Smooth muscle cell (in vitro differentiated cells): ENCODE data around the gene ASAH2B. TPM values are rescaled to one million over a fixed set of nuclear protein-coding genes. Genes with fewer than 3 reads are reported as not detected.

ENCODE experiments used
- DNase-seq: peaks from one replicate; lab custom pipeline; 2025; ENCODE audit not compliant: unreplicated experiment; lab: John Stamatoyannopoulos, UW
- H2AFZ ChIP-seq: fragments of 200-600 bp; sonication (generic); 2 replicates; pipeline ENCODE4 v1.6.0; 2016; ENCODE audit warnings: antibody characterized with exemption, low read depth, mild to moderate bottlenecking
- H3F3A ChIP-seq: fragments of 200-600 bp; sonication (generic); 2 replicates; pipeline ENCODE4 v1.6.0; 2017; ENCODE audit warnings: antibody characterized with exemption, low read depth
- H3K27ac ChIP-seq: fragments of 200-600 bp; sonication (generic); 2 replicates; pipeline ENCODE4 v1.5.1; 2016; ENCODE audit warnings: low read depth, mild to moderate bottlenecking
- H3K27me3 ChIP-seq: fragments of 200-600 bp; sonication (generic); 2 replicates; pipeline ENCODE4 v1.6.1; 2016; ENCODE audit warnings: low read depth, mild to moderate bottlenecking
- H3K36me3 ChIP-seq: fragments of 200-600 bp; sonication (generic); 2 replicates; pipeline ENCODE4 v1.5.1; 2016; ENCODE audit warnings: low read depth
- H3K4me1 ChIP-seq: fragments of 200-600 bp; sonication (generic); 2 replicates; pipeline ENCODE4 v1.5.1; 2016; ENCODE audit warnings: low read depth
- H3K4me2 ChIP-seq: fragments of 200-600 bp; sonication (generic); 2 replicates; pipeline ENCODE4 v1.6.0; 2016; ENCODE audit warnings: mild to moderate bottlenecking
- H3K4me3 ChIP-seq: fragments of 200-600 bp; sonication (generic); 2 replicates; pipeline ENCODE4 v1.5.1; 2016; ENCODE audit warnings: mild to moderate bottlenecking
- H3K79me2 ChIP-seq: fragments of 200-600 bp; sonication (generic); 2 replicates; pipeline ENCODE4 v1.6.0; 2016; ENCODE audit warnings: low read depth, mild to moderate bottlenecking
- H3K9ac ChIP-seq: fragments of 200-600 bp; sonication (generic); 2 replicates; pipeline ENCODE4 v1.6.0; 2016; ENCODE audit warnings: low read depth
- H3K9me3 ChIP-seq: fragments of 200-600 bp; sonication (generic); replicated peaks from 2 replicates; pipeline ENCODE4 v1.5.1; 2016; ENCODE audit warnings: low read depth
- H4K20me1 ChIP-seq: fragments of 200-600 bp; sonication (generic); 2 replicates; pipeline ENCODE4 v1.6.0; 2016; ENCODE audit warnings: low read depth
- CTCF ChIP-seq: fragments of 200-600 bp; sonication (generic); IDR thresholded peaks from 2 replicates; pipeline ENCODE4 v1.5.1; 2017; ENCODE audit warnings: borderline replicate concordance, mild to moderate bottlenecking, antibody characterized with exemption; ENCODE audit not compliant: insufficient read depth, poor library complexity, severe bottlenecking
- WGBS: methylation state at CpG from one replicate; pipeline ENCODE4 v1.1.7; 2016; ENCODE audit warnings: low lambda C conversion rate; 5-methylcytosine and 5-hydroxymethylcytosine counted together
- polyA plus RNA-seq: library from polyadenylated mRNA; unstranded; fragments of >200 nt; fragmentation: Nextera tagmentation; extraction: Ambion mirVana; gene quantifications from 2 replicates; pipeline ENCODE4 v1.2.1, GENCODE V29; 2016
- total RNA-seq: library from RNA; depleted of rRNA; stranded (reverse); fragments of >200 nt; gene quantifications from 2 replicates; pipeline ENCODE4 v1.2.3, GENCODE V29; 2014

The ASAH2B gene
- total and polyA plus RNA-seq, 2 experiments from 2014 or later = 3.1 to 4.5 TPM

DNA sequence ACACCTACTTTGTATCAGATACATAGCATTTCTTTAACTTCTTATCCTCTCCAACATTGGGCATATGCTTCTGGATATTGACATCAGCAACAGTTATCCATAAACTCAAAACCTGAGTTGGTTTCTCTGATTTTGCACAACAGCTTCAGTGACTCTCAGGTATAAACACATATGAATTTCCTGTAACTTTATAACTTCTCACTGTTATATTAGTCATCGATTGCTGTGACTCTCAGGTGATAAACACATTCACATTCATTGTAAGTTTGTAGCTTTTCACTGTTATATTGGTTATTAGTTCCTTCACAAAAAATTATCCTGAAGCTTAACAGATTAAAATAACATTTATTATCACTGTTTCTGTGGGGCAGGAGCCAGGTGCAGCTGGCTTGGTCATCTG is 57.0 kb downstream of the ASAH2B start:
- Histone ChIP-seq H2AFZ (no peak overlapping the region), H3K4me1 (no peaks in the 10 kb centered on the region), H3K9me3 (no peaks in the 10 kb centered on the region), H4K20me1 (no peaks in the 10 kb centered on the region), H3K4me3 (no peak overlapping the region), H3K9ac (no peak overlapping the region), H3K4me2 (no peak overlapping the region), H3K36me3 (no peaks in the 10 kb centered on the region), H3F3A (no peaks in the 10 kb centered on the region), H3K27me3 (no peaks in the 10 kb centered on the region), H3K79me2 (no peaks in the 10 kb centered on the region), H3K27ac (no peak overlapping the region)
- DNase-seq = no peak
- 91% methylated on average over 1 of the region's 1 CpG for WGBS
- TF ChIP-seq CTCF = no peak

DNA sequence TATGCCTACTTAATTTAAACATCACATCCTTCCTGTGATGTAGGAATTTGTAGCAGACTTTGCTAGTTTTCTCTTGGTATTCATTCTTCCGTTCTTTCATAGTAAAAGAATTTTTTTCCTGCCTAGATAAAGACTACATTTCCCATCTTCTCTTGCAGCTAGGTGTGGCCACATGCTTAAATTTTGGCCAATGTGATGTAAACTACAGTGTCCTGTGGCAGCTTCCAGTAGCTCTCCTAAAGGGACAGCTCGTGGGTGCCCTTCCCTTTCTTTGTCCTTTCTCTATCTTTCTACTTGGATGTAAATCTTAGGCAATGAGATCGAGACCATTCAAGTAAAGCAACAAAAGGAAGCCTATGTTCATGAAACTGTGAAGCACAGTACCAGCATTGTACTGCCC is 58.6 kb downstream of the ASAH2B start:
- Histone ChIP-seq H3F3A (no peaks in the 10 kb centered on the region), H4K20me1 (no peaks in the 10 kb centered on the region), H3K27me3 (no peaks in the 10 kb centered on the region), H3K9me3 (no peaks in the 10 kb centered on the region), H3K27ac (no peak overlapping the region), H3K9ac (no peak overlapping the region), H3K4me2 (no peak overlapping the region), H2AFZ (no peak overlapping the region), H3K4me3 (no peak overlapping the region), H3K79me2 (no peaks in the 10 kb centered on the region), H3K4me1 (no peaks in the 10 kb centered on the region), H3K36me3 (no peaks in the 10 kb centered on the region)
- DNase-seq = no peak
- TF ChIP-seq CTCF = no peak
- 81% methylated on average over 3 of the region's 3 CpGs for WGBS

GRCh38 chr10:50799595-50799994 is 59.9 kb downstream of the ASAH2B start:
- H3K4me3 ChIP-seq = no peak overlapping the region
- no peaks in the 10 kb centered on the region for H4K20me1 ChIP-seq
- no peaks in the 10 kb centered on the region for H3F3A ChIP-seq
- H3K36me3 ChIP-seq = no peaks in the 10 kb centered on the region
- H3K4me2 ChIP-seq = no peak overlapping the region
- no peak overlapping the region for H2AFZ ChIP-seq
- WGBS = 90% methylated on average over 1 of the region's 1 CpG
- no peaks in the 10 kb centered on the region for H3K4me1 ChIP-seq
- H3K9ac ChIP-seq = no peak overlapping the region
- H3K27me3 ChIP-seq = no peaks in the 10 kb centered on the region
- no peak for DNase-seq
- no peaks in the 10 kb centered on the region for H3K9me3 ChIP-seq
- H3K79me2 ChIP-seq = no peaks in the 10 kb centered on the region
- no peak overlapping the region for H3K27ac ChIP-seq
- no peak for TF ChIP-seq CTCF

DNA sequence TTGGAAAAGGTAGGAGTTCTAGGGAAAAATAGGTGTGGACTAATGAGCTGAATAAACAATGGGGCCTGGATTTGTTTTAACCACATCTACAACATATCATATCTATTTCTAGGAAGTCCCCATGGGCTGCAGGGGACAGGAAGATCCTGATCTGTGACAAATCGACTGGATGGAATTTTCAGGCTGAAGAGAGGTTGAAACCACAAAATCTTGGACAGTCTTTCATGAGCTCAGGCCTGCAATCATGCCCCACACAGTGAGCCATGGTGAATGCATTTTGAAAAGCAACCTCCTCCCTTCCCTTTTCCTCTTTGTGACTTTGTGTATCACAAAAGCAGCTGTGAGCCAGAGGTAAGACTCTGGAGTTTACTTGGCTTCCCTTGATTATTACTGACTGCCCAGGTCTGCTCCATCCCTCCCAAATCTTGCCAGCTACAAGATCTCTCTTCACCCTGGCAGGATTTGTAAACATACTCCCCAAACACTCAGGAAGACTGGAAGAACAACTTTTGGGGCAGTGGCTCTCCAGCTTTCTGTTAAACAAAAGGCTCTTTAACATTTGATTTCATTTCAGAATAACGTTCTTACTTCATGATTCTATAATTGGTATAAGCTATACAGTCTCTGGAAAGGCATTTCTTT is 66.4 kb downstream of the ASAH2B start:
- TF ChIP-seq CTCF = no peak
- Histone ChIP-seq H3K9ac (no peak overlapping the region), H3K4me3 (no peak overlapping the region), H3K27me3 (no peaks in the 10 kb centered on the region), H3K4me2 (no peak overlapping the region), H3K4me1 (peaks cover 14% of the 10 kb centered on the region), H2AFZ (no peak overlapping the region), H3F3A (no peaks in the 10 kb centered on the region), H3K36me3 (no peaks in the 10 kb centered on the region), H4K20me1 (no peaks in the 10 kb centered on the region), H3K79me2 (no peaks in the 10 kb centered on the region), H3K27ac (no peak overlapping the region), H3K9me3 (no peaks in the 10 kb centered on the region)
- DNase-seq = no peak
- WGBS = 65% methylated on average over 2 of the region's 2 CpGs
